Hematopoietic multipotent progenitor cell treated with erythropoietin and hydrocortisone succinate and interleukin-3 and kit ligand, for 6 days (in vitro differentiated cells): Measurements from ENCODE around the gene MAGI1.
"Not testable (repeated sequence)": the region's sequence is repeated elsewhere in the genome, so short reads cannot be mapped to it uniquely, and the experiment has no call there.

ENCODE experiments used
- DNase-seq: peaks from one replicate; pipeline ENCODE4 v3.0.0-alpha.2; 2015

The MAGI1 gene

DNA sequence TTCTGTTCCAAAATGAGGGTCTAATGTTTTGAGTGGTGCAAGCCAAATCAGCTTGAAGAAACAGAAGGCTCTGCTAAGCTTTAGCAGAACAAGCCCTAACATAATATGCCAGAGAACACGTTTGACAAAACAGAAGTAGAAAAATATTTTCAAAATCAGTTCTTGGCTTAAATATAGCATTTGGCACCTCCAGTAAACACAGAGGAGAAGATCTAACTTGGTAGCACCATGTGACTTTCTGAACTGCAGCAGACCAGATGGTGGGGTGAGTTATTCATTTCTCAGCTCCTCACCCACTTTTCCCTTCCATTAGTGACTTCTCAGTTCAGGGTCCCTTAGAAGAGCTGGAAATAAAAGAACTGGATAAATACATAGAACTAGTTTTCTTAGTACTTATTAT is 395.8 kb downstream of the MAGI1 start:
- no peak for DNase-seq

DNA sequence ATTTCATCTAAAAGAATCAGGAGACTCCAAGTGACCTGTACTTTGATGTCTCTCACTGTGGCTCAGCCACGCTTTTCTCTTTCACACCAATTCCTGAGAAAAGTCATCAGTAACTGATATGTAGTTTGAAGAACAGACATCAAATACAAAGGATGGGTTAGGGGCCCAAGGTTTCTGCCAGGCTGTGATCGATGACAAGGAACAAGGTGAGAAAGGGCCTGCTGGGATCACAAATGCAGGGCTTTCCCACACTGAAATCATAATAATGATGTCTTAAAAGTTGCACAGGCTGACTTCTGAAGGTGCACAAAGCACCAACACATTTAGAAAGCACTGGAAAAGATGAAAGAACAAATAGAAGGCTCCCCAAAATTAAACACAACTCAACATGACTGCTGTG is 396.9 kb downstream of the MAGI1 start:
- DNase-seq: no peak

DNA sequence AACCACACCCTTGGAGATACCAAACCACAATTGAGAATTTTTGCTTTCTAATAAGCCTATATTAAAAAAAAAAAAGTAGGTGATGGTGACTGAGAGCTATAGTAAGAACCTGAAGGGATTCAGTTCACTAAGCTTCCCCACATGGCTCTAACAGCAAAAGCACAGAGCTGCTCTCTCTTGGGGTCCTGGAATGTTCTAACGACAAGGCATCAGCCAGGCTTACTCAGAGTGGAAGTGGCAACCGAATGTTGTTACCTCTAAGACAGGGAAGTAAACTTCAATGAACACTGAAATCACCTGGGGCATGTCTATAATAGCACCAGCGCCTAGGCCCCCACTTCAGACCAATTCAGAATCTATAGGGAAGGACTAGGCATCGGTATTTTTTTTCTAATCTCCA is 397.7 kb downstream of the MAGI1 start:
- no peak for DNase-seq

DNA sequence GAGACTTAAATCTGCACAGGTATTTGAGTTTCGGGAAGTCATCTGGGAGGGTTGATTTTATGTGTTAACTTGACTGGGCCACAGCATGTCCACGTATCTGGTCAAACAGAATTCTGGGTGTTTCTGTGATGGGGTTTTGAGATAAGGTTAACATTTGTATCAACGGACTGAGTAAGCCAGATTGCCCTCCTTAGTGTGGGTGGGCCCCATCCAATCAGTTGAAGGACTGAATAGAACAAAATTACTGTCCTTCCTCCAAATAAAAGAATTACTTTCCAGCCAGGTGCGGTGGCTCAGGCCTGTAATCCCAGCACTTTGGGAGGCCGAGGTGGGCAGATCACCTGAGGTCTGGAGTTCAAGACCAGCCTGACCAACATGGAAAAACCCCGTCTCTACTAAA is 399.3 kb downstream of the MAGI1 start:
- no peak for DNase-seq

DNA sequence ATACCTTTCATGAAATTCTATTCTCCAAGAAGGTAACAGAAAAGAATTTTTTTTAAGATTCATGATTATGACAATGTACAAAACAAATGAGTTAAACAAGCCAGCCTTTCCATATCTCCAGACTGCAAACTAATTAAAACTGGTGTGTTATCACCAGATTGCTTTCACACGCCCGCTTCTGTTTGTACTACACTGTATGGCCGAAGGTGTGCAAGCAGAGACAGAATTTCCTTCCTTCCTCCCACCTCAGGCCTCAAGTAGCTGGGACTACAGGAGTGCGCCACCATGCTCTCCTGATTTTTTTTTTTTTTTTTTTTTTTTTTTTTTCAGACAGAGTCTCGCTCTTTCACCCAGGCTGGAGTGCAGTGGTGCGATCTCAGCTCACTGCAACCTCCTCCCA is 400.4 kb downstream of the MAGI1 start:
- DNase-seq: no peak

DNA sequence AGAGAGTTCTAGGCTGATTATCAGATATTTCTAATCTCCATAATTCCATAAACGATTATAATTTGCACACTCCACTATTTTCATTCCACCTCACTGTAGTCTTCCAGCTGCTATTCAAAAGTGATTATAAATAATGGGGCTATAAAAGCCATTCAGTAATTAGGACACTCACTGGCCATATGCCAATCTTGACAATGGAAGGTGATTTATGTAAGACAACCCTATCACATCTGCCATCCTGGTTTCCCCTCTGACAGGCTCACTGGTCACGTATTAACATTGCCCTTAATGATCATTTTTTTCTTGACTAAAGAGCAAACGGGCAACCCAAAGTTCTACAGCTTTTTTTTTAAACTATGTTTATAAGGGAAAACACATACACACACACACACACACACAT is 402.4 kb downstream of the MAGI1 start:
- no peak for DNase-seq

DNA sequence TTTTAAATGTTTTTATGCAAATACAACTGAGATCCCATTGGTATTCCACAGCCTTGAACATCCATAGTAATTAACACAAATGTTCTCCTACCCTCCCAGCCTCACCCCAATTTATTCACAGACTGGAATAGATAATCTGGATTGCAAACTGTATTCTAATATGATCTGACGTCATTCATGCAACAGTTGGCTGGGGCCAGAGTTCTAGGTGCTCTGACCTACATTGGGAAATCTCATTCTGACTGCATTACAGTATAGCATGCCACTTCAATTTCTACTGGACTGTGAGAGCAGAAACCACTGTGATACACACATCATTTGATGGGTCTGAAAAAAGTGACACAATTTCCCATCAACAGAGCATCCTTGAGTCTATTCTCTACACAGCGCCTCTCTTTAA is 403.1 kb downstream of the MAGI1 start:
- DNase-seq: no peak

DNA sequence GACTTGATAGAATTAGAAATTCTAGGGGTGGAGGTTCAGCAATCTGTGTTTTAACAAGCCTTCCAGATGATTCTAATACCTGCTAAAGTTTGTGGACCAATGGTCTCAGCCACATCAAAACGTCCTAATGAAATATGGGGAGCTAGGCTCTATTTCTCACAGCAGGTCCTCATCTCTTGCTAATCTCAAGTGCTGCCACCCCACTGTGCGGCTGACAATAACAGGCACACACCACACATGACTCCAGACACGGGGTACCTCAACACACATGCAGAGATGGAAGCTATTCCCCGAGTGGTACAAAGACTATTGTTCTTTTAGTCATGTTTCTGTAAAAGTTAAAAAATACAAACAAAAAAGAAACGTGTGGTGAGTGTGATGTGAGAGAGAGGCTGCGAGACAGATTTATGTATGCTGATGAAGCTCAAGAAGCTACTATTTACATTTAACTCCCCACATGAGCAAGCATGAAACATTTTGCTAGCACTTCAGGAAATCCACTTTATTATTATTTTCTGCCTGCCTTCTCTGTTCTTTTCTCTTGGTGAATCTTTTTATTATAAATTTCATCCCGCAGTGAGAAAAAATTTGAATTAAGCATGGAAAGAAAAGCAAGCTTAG is 405.6 kb downstream of the MAGI1 start:
- no peak for DNase-seq

DNA sequence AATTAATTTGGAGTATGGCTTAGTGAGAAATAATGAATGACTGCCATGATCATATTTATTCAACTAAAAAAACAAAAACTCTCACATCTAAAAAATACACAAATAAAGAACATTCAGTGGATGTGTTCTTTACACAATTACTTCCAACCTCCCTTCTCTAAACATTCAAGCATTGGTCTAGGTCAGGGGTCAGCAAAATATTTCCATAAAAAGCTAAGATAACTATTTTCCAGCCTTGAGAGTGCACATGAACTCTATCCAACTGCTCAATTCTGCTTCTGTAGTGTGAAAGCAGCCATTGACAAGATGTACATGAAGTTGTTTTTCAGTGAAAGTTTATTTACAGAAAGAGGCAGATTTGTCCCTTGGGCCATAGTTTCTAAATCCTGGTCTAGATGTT is 406.3 kb downstream of the MAGI1 start:
- DNase-seq: no peak

DNA sequence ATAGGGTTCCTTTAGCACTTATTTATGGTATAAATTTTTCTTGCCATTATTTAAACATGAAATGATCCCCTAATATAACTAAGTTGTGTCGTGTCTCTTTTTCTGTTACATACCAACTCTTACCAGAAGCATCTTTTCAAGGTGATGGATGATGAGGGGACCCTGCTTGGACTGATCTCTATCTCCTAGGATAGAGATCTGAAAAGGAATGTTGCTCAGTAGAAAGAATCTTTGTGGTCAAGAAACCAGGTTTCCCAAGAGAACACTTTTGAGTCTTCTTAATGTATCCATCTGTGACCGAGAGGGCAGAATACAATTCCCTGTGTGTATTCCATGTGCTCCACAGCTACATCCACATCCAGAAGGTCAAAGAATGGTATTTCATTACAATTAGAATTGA is 409.7 kb downstream of the MAGI1 start:
- DNase-seq: no peak

DNA sequence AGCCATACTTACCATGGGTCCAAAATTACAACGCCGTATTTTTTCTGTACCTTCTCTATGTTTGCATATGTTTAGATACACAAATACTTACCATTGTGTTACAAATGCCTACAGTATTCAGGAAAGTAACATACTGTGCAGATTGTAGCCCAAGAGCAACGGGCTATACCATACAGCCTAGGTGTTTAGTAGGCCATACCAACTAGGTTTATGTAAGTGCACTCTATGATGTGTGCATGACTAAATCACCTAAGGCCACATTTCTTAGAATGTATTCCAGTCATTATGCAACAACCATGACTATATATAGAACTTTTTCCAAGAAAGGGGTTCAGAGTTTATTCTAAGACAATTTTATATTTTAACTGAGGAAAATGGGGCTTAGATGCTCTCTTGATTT is 411.7 kb downstream of the MAGI1 start:
- DNase-seq: no peak

DNA sequence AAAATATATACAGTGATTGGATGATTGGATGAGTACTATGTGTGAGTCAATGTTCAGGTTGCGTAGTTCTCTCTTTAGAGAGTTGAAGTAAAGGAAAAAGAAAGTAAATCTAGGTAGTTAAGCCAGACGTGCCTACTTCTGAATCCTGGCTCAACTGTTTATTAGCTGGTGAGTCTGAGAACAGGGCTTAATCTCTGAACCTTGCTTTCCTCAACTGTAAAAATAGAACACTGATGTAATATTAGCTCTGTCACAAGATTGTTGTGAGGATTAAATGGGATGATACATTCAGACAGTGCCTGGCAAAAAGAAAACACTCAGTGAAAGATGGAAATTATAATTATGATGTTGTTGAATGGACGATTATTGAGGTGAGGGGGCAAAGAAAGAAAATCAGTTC is 413.4 kb downstream of the MAGI1 start:
- no peak for DNase-seq

DNA sequence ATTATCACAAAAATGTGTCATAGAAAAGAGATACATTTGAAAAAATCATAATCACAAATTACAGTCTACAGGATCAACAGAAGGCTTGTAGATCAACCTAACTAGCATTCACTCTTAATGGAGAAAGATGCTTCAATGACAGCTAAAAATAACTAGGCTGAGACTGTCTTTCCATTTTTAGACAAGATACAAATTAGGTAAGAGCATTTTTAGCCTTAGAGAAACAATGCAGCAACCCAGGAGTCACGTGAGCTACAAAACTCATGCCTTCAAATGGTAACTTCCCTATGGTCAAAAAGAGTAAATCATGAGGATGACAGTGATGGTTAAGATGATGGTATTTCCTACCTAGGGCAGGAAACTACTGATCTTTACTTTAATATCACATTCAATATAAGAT is 415.4 kb downstream of the MAGI1 start:
- no peak for DNase-seq

DNA sequence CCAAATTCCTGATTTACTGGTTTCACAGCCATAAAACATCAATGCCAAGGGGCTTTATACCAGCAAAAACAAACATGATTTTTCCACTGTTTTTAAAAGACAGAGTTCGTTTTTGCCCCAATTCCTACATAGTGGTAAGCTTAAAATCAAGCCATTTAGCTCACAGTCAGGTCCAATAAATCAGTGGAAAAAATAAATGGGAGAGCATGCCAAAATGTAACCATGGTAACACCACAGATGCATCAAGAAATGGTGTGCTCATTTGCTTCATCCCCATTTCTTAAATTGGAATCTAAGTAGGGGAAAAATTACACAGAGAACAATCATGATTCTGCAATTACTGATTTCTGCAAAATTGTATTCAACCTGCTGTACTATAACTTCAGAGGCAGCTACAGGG is 418.8 kb downstream of the MAGI1 start:
- no peak for DNase-seq

DNA sequence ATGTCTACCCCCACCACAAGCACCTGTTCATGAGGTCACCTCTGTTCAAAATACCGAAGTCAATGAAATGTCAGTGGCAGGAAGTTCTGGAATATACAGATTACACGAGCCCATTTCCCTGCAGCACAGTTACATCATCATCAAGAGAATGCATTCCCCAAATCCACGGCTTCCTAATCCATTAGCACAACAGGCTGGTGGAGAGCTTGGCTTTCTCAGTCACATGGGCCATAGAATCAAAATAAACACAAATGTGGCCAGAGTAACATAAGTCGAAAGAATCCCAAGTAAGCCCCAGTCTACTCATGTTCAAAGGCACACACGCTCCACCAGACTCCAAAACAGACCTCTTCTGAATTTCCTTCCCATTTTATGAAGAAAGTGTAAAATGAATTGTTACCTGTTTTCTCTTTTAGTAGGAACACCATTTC is 419.3 kb downstream of the MAGI1 start:
- no peak for DNase-seq

DNA sequence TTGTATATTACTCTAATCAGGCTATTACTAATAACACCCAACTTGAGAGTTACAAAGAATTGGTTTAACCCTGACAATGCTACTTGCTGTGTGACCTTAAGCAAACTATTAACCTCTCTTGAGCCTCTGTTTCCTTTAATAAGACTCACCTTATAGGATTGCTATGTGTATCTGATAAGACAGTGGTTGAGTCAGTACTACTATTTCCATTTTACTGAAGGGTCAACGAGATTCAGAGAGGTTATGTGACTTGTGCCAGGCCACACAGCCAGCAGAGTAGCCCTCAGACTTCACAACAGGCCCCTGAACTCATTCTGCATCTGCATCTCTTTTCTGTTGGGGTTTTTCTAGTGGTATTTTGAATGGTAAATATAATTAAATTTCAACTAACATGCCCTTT is 420.1 kb downstream of the MAGI1 start:
- no peak for DNase-seq

DNA sequence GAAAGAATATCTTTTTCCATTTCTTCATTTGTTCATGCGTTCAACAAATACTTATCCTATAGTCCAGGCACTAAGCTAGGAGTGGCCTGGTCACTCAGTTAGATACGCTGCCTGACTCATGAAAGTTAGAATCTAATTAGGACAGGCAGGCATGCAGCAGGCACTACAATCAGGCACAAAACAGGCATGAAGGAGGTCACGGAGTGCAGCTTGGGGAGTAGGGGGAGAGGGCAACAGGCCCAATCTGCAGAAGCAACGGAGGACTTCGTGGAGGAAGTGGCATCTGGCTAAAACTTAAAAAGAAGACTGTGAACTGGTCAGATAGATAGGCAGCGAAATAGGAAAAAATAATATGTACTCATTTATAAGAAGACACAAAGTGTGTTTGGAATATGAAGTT is 420.9 kb downstream of the MAGI1 start:
- no peak for DNase-seq

DNA sequence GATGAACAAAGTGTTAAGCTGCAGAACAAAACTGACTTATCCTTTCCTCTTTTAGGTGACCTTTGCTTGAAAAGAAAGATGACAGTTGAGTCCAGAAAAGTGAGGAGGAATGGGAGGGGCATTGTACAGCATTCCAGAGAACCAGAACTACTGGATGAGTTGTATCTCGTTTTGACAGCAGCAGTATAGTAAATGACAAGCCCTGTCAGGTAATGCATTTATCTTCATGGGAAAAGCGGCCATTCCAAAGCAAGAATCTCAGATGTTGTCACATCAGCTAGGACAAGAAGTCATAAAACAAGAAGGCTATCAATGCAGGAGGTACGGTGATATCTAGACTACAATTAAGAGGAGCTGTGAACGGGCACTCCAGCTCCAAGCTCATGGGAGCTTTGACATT is 421.5 kb downstream of the MAGI1 start:
- DNase-seq: no peak

DNA sequence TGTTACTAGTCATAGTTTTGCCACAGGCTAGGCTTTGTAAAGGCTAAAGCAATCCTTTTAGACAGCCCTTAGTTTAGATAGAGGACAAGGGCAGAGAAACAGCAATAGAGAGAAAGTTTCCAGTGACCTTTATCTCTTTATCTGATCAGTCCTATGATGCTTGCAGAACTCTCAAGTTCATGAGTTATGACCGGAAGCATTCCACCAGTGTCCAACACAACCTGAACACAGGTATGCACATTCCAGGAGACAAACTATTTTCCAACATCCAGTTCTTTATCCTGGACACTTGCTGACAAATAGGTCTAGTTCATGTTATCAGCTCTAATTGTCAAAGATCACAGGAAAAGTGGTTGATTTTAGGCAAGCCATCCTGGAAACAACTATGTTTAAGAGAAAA is 422.2 kb downstream of the MAGI1 start:
- DNase-seq: no peak

DNA sequence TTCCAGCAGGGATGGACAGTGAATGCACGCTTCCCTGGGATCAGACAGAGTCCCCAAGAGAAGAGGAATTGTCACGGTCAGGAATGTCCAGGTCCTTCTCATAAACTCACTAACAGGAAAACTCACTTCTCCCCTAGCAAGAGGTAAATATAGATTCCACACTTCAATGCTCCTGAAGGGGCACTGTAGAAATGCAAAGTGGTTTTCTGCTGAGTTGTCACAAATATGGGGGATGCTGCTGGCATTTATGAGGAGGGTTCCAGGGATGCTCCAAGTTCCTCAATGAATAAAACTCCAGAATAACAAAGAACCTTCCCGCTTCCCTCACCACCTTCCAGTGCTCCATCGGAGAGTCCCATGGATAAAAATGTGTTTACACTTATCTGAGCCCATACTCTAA is 423.4 kb downstream of the MAGI1 start:
- no peak for DNase-seq

DNA sequence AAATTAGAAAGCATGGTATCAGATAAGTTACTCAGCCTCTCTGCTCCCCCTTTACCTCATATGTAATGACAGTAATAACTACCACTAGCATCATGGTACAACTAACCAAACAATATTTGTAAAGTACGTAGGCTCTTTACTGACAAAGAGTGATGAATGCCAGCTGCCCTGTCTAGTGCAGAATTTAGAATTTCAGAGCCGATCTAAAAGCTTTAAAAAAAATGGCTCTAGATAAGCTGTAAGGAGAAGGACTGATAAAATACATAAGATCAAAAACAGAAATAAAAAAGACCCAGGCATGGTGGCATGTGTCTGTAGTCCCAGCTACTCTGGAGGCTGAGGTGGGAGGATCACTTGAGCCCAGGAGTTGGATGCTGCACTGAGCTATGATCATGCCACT is 424.1 kb downstream of the MAGI1 start:
- no peak for DNase-seq

DNA sequence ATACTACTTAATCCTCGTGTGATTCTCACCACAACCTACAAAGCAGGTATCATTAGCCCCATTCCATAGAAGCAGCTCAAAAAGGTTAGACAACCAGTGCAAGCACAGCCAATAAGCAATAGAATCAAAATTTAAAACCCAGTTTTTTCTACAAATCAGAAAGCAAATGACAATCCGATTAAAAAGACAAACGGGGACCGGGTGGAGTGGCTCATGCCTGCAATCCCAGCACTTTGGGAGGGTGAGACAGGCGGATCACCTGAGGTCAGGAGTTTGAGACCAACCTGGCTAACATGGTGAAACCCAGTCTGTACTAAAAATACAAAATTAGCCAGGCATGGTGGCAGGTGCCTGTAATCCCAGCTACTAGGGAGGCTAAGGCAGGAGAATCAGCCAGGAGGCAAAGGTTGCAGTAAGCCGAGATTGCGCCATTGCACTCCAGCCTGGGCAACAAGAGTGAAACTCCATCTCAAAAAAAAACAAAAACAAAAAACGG is 430.7 kb downstream of the MAGI1 start:
- DNase-seq: not testable (repeated sequence)

DNA sequence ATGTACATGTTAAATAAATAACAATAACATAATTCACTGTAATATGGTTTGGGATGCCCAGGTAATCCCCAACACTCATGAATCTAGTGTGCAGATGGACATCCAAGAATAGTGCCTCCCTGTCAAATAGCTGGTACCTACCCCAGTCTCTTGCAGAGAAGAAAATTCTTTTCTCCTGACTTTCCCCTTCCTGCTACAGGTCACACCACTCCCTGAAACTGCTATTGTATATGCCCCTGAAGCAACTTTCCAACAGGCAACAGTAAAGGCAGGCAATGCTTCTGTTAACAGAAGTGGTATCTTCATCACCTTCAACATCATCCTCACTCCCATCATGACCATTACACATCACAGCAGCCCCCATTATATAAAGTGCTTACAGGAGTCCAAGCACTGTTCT is 431.6 kb downstream of the MAGI1 start:
- no peak for DNase-seq

DNA sequence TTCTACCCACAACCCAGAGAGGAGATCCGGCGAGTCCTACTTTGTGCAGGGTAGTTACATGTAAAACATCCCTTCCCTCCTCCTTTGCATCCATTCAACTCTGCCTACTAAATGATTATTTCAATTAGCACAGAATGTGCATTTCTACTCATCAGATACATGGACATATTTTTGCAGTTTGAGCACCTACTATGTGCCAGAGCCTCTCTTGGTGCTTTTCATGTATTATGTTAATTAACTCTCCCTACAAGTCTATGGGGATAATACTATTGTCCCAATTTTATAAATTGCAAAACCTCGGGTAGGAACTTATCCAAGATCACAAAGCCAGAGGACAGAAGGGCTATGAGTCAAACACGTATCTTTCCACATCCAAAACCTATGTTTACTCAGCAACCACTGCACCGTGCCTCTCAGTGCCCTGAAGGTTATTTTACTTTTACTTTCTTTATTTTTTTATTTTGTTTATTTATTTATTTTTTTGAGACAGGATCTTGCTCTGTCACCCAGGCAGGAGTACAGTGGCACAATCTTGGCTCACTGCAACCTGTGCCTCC is 432.8 kb downstream of the MAGI1 start:
- DNase-seq: no peak

DNA sequence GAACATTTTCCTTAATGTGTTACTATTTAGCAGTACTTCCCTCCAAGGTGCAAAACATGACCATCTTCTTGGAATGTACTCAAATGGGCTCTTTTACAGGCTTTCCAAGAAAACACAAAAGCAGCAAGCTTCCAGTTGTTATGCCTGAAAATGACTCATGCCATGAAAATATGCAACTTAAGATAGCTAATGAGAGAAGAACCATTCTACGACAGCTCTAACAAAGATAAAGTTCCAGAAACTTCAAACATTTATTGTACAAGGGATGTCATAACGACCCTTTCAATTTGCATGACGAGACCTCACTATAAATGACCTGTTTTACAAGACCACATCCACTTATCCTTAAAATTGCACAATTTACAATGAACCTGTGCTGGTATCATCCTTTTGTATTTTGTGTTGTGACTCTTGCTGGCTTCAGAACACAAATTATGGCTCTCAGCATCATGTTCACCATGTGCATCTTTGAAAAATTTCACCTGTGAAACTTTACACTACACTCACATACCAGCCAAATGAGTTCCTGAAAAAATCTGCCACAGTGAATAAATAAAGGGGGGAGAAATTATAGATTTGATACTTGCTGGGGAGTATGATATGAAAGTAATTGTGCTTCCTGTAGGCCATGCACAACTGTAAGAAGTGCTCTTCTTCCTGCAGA is 433.7 kb downstream of the MAGI1 start:
- no peak for DNase-seq
